Stomach (tissue), 9 donors: ENCODE results near the gene MEGF6. TPM values are rescaled to one million over a fixed set of nuclear protein-coding genes. Genes with fewer than 3 reads are reported as not detected.
A peak's percentile ranks its signal among the peaks of the same experiment; 100 is the strongest.

Experiments
- DNase-seq, 2 donors: peaks; one replicate each; pipeline versions ENCODE4 v3.0.0 to v3.0.0-alpha.2; 2013 to 2019
- H3K27ac ChIP-seq, 5 donors: fragments of 200-600 bp in 4 of 5; sonication (generic) in 4 of 5; one replicate each; pipeline ENCODE4 v1.5.1; 2013 to 2019; ENCODE audit warnings: mild to moderate bottlenecking in 1 of 5, moderate library complexity in 1 of 5
- H3K27me3 ChIP-seq, 3 donors: fragments of 200-600 bp; sonication (generic); one replicate each; pipeline ENCODE4 v1.5.1; 2017 to 2019; ENCODE audit warnings: mixed run types in 1 of 3
- H3K36me3 ChIP-seq, 4 donors: fragments of 200-600 bp; sonication (generic); 1 replicate in 3 of 4; 2 replicates in 1 of 4; pipeline ENCODE4 v1.5.1; 2016 to 2019
- H3K4me1 ChIP-seq, 4 donors: fragments of 200-600 bp; sonication (generic); one replicate each; pipeline ENCODE4 v1.5.1; 2016 to 2019
- H3K4me3 ChIP-seq, 4 donors: fragments of 200-600 bp; sonication (generic) in 3 of 4; one replicate each; pipeline ENCODE4 v1.5.1; 2016 to 2019; ENCODE audit warnings: mild to moderate bottlenecking in 1 of 4
- H3K9me3 ChIP-seq, 4 donors: fragments of 200-600 bp; sonication (generic); one replicate each; pipeline ENCODE4 v1.5.1; 2016 to 2019
- CTCF ChIP-seq, 7 experiments: fragments of 450-650 bp in 4 of 7; fragments of 200-600 bp in 3 of 7; sonication (generic) in 3 of 7; IDR thresholded peaks; one replicate each; pipeline ENCODE4 v1.5.1; 2016 to 2019; ENCODE audit warnings: antibody characterized with exemption in 7 of 7, control low read depth in 2 of 7, mild to moderate bottlenecking in 1 of 7
- EP300 ChIP-seq: sonication (generic); formaldehyde crosslinking; IDR thresholded peaks from one replicate; pipeline ENCODE4 v1.6.1; 2017; ENCODE audit warnings: antibody characterized with exemption
- POLR2A ChIP-seq, 4 donors: fragments of 450-650 bp; IDR thresholded peaks; one replicate each; pipeline ENCODE4 v1.6.1; 2016; ENCODE audit warnings: antibody characterized with exemption in 4 of 4, control low read depth in 2 of 4, mild to moderate bottlenecking in 1 of 4, moderate library complexity in 1 of 4
- POLR2AphosphoS5 ChIP-seq, 3 donors: sonication (generic); formaldehyde crosslinking; IDR thresholded peaks; one replicate each; pipeline ENCODE4 v1.6.1; 2016; ENCODE audit warnings: antibody characterized with exemption in 3 of 3
- WGBS, 5 donors: extraction: QIAGEN DNeasy Blood & Tissue Kit in 3 of 5; methylation state at CpG; one replicate each; pipeline versions ENCODE4 v1.1.5 to v1.1.7; 2013 to 2018; 5-methylcytosine and 5-hydroxymethylcytosine counted together
- intact Hi-C: fragments of 100-400 bp; cut with DNase I; formaldehyde crosslinking; loops from one replicate; pipeline ENCODE4 v1.15.1; 2023; ENCODE audit warnings: low total_unique reads
- polyA plus RNA-seq, 3 donors: library from polyadenylated mRNA; stranded (reverse); fragments of 200-250 nt; gene quantifications; one replicate each; pipeline ENCODE4 v1.2.3, GENCODE V29; 2013
- total RNA-seq, 5 donors: library from RNA; depleted of rRNA; stranded (reverse); fragments of >200 nt; gene quantifications; one replicate each; pipeline versions ENCODE4 v1.1.0 to v1.2.3, GENCODE V29; 2014 to 2016
- donor health status: healthy with polysubstance abuse.
- donor health status: Bipolar disorder and iron deficiency.
- donor health status: healthy.

Gene MEGF6
- total and polyA plus RNA-seq, 8 donors: 2.6 to 57.2 (median 26.7) TPM

GRCh38 chr1:3568815-3569435 lies 42.4 kb downstream of the MEGF6 start:
- WGBS, 5 donors: 86 to 95% (median 92%) methylated on average over 6 to 13 of the region's 13 CpGs
- Histone ChIP-seq H3K9me3 (no peaks in the 10 kb centered on the region), H3K27ac (no peak overlapping the region), H3K4me3 (no peak overlapping the region), H3K36me3 (no peaks in the 10 kb centered on the region), H3K4me1 (no peaks in the 10 kb centered on the region), H3K27me3 (peaks cover 0 to 21% (median 0%) of the 10 kb centered on the region in 3 donors)
- DNase-seq: no peak
- intact Hi-C loops: loop anchor here (5.0 kb wide), 1 partner anchor 48 kb away; no protein-coding TSS in a partner anchor
- TF ChIP-seq EP300 (no peak), POLR2AphosphoS5 (IDR thresholded peaks at IDR 0.05) (no peak)

- Histone ChIP-seq H3K36me3 (no peaks in the 10 kb centered on the region), H3K27me3 (peaks cover 0 to 21% (median 0%) of the 10 kb centered on the region in 3 donors), H3K9me3 (no peaks in the 10 kb centered on the region), H3K27ac (no peak overlapping the region), H3K4me1 (no peaks in the 10 kb centered on the region), H3K4me3 (no peak overlapping the region)
- no peak for DNase-seq
- WGBS, 5 donors: 90 to 95% (median 91%) methylated on average over 16 to 32 of the region's 32 CpGs
- TF ChIP-seq CTCF (IDR thresholded peaks at IDR 0.05): no peak
- no peak for TF ChIP-seq POLR2AphosphoS5 (IDR thresholded peaks at IDR 0.05)
- TF ChIP-seq POLR2A (IDR thresholded peaks at IDR 0.05): no peak
- TF ChIP-seq EP300: no peak
- intact Hi-C loops: loop anchor here (5.0 kb wide), 1 partner anchor 50 kb away; no protein-coding TSS in a partner anchor
Measured at GRCh38 chr1:3566951-3567804, 44.1 kb downstream of the MEGF6 start.

GRCh38 chr1:3566003-3566885 lies 45.1 kb downstream of the MEGF6 start:
- no peak overlapping the region for H3K27ac ChIP-seq
- WGBS, 5 donors: 84 to 90% (median 87%) methylated on average over 17 to 27 of the region's 27 CpGs
- H3K27me3 ChIP-seq: peaks cover 0 to 21% (median 0%) of the 10 kb centered on the region in 3 donors
- TF ChIP-seq CTCF (IDR thresholded peaks at IDR 0.05): no peak
- TF ChIP-seq POLR2AphosphoS5 (IDR thresholded peaks at IDR 0.05): no peak
- TF ChIP-seq POLR2A (IDR thresholded peaks at IDR 0.05): no peak
- no peak for TF ChIP-seq EP300
- DNase-seq: no peak
- no peaks in the 10 kb centered on the region for H3K9me3 ChIP-seq
- intact Hi-C loops: loop anchor here (5.0 kb wide), 1 partner anchor 51 kb away; no protein-coding TSS in a partner anchor
- no peaks in the 10 kb centered on the region for H3K36me3 ChIP-seq
- no peak overlapping the region for H3K4me3 ChIP-seq
- no peaks in the 10 kb centered on the region for H3K4me1 ChIP-seq

- WGBS, 5 donors: 61 to 69% (median 65%) methylated on average over 21 to 29 of the region's 29 CpGs
- Histone ChIP-seq H3K4me1 (no peaks in the 10 kb centered on the region), H3K27me3 (peaks cover 0 to 21% (median 0%) of the 10 kb centered on the region in 3 donors), H3K4me3 (no peak overlapping the region), H3K27ac (no peak overlapping the region), H3K9me3 (no peaks in the 10 kb centered on the region), H3K36me3 (no peaks in the 10 kb centered on the region)
- intact Hi-C loops: loop anchor here (5.0 kb wide), 1 partner anchor 52 kb away; no protein-coding TSS in a partner anchor
- peak; percentile 40 to 70 for DNase-seq
- TF ChIP-seq POLR2A (IDR thresholded peaks at IDR 0.05) (no peak), EP300 (no peak), CTCF (IDR thresholded peaks at IDR 0.05) (peak in 5 of 7 experiments; percentile 72 to 87 (median 85))
Measured at GRCh38 chr1:3564921-3565831, 46.1 kb downstream of the MEGF6 start.
